GM19035 (cell line): Measurements from ENCODE around the gene XPNPEP1.

ENCODE experiments used
- ATAC-seq: cut with Tn5 transposase; IDR thresholded peaks from one replicate; pipeline ENCODE4 v1.9.1; 2021; ENCODE audit not compliant: unreplicated experiment

The XPNPEP1 gene

GRCh38 chr10:109820620-109821405 is 102.5 kb downstream of the XPNPEP1 start:
- ATAC-seq = no peak

GRCh38 chr10:109819807-109820206 is 103.5 kb downstream of the XPNPEP1 start:
- no peak for ATAC-seq
